Stimulated activated CD4-positive, alpha-beta T cell treated with anti-CD3 and anti-CD28 coated beads, TNF-alpha, amount 100 ng/mL, for 1 hour (primary cell): ENCODE measurements around the gene SMLR1.

Experiments used
- DNase-seq, 3 donors: peaks; one replicate each; pipeline ENCODE4 v3.0.0-alpha.2; 2020; ENCODE audit warnings: low read depth in 3 of 3, low spot score in 1 of 3

The SMLR1 gene

DNA sequence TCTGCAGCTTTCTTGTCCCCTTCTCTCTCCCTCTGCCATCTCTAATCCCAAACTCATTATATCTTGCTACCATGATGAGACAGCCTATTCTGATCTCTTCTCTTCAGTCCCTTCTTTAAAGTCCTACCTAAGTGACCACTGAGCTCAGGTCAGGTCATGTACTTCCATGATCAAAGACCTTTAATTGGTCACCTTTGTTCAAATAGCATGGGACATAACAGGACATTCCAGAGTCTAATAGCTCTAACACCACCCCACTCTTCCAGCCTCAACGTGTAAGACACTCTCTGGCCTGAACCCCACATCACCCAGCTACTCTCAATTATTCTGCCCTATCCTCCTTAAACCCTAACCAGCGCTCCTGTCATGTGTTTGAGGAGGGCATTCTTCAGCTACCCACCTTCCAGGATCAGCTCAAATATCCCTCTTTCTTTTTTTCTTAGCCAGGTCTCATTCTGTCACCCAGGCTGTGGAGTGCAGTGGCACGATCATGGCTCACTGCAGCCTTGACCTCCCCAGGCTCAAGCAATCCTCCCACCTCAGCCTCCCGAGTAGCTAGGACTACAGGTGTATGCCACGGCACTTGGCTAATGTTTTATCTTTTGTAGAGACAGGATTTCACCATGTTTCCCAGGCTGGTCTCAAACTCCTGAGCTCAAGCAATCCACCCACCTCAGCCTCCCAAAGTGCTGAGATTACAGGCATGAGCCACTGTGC, 2.1 kb upstream of the SMLR1 start:
- no peak for DNase-seq

DNA sequence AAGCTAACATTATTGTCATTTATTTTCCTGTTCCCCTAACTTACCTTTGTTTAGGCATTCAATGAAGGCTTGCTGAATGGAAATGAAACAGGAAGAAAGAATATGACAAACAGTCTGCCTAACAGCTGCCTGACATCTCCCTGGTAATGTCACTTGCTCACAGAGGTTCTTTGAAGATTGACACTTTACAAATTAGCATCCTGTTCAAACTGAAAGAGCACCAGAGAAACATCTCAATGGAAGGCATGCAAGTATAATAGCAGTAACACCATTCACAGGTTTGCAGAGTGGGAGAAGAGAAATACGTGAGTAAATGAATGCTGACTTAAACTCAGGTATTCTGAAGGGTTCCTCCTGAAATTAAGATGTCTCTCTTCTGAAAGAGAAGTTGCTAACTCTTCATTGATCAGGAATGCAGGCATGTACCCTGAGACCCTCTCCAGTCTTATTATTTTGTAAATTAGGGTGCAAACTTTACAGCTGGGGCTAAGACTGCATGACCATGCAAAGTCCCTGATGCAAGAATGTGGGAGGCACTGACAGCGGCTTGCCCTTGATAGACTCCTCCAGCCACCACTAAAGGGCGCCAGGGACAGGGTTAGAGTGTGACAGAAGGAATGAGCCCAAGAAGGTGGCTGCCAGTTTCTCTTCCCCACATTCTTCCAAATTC, 1.3 kb upstream of the SMLR1 start:
- DNase-seq, result no peak

DNA sequence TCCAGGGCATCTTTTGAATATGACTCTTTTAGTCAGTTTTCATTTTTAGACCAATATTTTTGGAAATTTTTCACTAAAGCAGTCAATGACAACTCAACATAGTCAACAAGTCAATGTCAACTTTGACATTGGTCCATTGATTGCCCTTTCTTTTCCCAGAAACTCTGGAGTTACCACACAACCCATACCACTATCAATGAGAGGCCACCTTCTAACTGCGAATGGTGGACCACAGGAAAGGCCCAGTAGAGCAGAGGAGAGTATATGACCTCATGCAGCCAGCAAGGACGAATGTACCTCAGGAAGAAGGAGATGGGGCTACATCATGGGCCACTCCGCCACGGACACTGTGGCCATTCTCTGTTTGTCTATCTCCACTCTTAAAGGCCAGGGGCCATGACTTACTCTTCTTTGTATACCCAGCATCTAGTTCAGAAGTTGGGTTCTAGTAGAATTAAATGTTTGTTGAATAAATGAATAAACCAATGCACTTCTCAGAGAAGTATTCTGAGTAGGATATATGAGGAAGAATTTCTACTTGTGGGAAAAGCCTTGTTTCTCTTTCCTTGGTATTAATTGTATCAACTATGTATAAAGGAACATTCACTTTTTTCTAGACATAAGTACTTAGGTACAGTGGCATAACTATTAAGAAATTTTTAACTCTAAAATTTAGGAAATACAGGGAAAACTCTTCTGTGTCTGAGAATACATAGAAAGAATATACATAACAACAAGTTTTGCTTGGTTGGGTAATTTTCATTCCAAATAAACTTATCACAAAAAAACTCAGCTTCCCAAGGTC, 562 bp upstream of the SMLR1 start:
- no peak for DNase-seq

DNA sequence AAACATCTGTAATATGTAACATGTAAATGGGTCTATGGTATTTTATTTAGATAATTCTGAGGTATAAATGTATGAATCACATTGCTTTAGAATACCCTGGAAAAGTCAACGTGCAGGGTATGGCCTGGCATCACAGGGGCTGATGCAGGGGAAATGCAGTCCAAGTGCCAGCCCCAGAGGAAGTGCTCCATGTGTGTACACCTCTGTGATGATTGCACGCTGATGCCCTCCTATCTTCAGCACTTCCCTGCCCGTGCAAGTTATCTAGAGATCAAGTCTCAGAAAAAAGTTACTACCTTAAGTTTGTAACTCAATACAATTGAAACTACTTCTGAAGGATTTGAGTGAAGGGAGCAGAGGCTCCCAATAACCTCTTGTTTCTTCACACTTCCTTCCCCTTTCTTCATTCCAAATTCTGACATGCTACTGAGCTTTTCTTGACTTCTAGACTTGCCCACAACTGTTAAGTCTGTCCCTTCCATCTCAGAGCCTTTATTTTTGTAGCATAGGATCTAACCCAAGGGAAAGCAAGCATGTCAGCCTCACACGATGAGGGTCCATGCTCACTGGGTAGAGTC, 2.2 kb downstream of the SMLR1 start:
- DNase-seq, result no peak

DNA sequence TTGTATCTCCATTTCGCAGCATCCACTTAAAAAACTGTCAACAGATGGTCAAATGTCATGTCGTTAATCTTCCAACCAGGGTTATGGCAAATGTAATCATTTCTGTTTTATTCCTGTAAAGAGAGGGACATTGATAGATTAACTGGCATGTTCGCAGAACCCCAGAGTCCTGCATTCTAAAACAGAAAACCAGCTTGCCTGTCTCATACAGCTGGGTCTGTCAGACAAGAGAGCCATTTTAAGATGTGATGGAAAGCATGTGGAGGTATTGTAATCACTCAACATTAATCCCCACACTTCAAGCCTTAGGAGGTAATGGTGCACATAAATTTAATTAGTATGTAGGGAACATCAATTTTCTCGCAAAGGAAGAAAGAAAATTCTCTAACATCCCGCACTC, 4.4 kb downstream of the SMLR1 start:
- no peak for DNase-seq

DNA sequence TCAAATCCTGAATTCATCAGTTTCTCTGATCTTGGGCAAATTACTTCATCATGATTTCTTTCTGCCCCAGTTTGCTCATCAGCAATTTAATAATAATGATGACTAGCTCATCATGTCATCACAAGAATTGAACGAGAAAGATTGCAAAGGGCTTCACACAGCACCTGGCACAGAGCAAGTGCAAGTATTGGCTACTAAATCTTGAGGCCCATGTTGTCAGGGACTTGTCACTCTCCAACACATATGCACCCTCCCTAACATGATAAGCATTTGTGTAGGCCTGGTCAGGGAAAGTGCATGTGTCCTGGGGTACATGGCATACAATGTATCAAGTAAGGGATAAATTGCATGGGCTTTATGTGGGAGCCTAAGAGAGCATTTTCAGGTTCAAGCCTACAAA, 6.4 kb downstream of the SMLR1 start:
- DNase-seq, result no peak

DNA sequence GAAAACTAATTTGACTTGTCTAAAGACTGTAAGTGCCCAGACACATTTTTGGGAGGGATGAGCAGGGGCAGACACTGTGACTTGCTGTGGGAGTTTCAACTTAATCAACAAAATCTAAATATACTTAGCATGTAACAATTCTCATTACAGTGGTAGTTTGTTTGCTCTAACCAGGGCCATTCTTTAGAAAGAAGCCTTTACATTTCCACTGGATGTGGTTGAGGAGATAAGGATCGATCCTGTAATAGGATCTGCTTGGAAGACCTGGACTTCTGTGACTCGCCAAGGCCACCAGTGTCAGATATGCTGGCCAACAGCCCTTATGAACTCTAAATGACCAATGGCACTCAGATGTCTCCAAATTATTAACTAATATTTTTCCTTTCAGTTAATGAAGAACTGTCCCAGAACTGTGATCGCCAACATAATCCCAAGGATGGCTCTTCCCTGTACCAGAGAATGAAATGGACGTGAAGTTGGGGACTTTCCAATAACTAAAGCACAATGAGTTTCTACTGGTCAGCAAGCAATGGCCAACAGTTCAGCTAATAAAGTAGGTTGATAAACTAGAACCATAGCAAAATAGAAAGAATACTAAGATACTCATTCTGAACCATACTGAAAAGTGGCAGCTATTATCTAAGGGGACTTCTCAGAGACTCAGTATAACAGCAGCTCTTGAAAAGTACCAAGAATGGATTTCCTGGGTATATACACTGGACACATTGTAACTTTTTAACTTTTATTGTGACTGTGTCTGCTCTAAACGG, 7.5 kb downstream of the SMLR1 start:
- DNase-seq, result no peak

DNA sequence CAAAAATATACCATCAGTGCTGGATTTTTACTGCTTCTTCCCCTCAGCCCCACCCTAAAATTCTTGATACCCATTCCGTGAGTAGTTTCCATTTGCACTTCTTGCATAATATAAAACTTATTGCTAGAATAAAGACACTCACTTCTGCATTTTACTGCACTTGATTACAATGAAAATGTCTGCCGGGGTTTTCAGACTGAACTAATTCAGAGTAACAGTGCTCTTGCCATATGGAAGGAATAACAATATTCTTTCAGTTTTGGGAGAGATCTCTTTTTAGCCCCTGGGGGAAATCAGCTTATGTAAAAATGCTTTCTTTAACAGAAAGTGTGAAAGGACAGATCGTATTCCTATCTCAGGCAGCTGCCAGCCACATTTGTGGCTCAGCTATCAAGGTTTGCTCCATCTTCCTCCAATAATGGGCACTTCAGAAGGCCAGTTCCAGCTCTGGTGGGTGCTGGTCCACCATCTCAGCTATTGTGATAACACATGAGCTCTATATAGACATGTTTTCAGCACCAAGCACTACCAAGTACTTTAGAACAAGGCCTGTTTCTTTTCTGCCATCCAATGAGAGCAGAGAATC, 8.9 kb downstream of the SMLR1 start:
- DNase-seq, result no peak

DNA sequence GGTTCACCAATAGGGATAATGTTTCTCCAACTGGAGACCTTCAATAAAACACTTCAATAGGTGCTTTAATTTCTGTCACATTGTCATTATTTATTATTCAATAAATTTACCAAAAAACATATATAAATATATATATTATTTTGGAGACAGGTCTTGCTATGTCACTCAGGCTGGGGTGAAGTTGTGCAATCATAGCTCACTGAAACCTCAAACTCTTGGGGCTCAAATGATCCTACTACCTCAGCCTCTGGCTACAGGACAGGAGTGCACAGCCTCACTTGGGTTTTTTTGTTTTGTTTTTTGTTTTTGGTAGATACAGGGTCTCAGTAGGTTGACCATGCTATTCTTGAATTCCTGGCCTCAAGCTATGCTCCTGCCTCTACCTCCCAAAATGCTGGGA, 9.9 kb downstream of the SMLR1 start:
- no peak for DNase-seq

DNA sequence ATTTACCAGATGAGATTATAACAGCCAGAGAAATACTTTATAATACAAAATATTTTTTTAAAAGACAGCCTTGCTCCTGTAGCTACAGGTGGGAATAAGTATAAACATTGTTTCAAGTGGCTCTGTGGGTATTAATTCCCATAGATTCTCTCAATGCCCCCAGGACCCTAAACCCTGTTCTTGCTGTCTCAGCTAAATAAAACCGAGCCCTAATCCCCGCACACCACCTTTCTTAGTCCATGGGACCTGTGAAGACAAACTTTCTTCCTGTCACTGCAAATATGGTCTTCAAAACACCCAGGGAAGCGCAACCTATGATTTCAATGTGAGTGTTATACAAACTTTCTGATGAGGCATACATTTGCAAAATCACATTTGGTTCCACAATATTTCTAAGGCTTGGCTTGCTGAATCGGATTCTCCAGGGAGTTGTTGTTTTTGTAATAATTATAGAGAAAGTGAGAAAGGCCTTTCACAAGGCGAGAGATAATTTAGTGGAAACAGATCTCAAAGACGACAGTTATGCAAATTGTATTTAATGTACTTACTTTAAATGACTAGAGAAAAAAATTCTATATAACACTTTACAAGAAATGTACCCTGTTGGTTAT, 11.1 kb downstream of the SMLR1 start:
- DNase-seq, result no peak

DNA sequence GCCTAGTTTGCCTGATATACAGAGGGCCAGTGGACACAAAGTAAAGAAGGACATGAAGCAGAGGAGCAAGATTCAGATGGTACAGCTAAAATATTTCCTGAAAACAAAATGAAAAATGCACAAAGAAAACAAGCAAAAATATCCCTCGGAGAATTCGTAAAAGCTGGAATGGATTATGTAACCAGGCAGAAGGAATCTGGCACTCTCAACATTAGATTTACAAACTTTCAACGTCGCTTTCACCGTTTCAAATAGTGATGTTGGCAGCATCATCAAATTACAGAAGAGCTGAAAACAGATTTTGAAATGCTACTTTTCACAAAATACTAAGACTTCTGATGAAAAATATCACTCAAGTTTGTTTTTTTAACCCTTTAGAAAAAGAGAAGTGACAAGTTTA, 11.7 kb downstream of the SMLR1 start:
- no peak for DNase-seq

DNA sequence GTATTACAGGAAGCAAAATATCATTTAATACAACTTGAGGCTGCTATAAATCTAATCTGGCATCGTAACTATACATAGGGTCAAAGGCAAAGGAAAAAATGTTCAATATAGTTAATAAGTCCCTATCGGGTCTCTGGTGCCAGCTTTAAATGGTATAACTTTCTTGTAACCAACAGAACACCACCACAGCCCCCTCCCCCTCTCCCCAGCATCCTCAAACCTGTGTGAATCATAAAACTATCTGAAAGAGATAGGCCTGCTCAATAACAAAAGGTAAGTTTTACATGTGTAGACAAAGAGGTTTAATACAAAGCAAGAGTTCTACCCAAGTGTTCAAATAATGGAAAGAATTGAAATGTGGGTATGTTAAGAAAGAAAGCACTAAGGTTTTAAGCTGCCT, 12.2 kb downstream of the SMLR1 start:
- no peak for DNase-seq

DNA sequence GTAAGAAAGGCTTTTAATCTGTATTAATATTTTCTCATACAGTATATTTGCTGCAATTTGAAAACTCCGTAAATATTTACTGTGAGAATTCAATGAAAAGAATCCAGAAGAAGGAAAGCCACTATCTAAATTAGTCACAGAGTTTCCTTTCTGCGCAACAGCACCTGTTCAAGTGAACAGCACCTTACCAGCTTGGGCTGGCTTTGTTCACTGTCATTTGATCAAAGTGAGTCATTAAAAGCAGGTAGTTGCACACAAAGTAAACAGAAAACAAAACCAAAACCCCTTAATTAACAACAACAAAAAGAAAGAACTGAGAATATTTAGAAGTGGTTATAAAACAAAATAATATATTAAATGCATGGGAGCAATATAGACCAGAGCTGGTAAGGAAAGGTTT, 12.8 kb downstream of the SMLR1 start:
- no peak for DNase-seq

DNA sequence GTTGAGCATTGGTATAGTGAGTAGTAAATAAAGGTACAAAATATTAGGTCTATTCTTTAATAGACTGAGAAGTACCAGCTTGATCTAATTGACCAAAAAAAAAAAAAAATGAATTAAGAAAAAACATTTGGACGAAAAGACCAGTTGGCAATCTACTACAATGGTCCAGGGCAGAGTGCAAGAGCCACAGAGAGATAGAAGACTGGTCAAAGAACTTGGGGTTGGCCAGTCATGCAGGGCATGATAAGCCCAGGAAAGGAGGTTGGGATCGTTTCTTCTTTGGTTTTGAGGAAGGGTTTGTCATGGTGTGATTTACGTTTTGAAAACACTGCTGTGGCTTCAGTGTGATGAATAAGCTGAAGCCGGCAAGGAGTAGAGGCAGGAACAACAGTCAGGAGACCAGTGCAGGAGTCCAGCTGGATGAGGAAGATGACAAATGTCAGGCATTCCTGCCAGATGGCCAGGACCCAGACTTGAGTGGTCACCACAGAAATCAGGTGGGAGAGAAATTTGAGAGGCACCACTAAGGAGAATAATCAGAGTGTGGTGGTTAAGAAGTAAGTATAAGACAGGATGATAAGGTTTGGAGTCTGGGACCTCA, 14.0 kb downstream of the SMLR1 start:
- no peak for DNase-seq

DNA sequence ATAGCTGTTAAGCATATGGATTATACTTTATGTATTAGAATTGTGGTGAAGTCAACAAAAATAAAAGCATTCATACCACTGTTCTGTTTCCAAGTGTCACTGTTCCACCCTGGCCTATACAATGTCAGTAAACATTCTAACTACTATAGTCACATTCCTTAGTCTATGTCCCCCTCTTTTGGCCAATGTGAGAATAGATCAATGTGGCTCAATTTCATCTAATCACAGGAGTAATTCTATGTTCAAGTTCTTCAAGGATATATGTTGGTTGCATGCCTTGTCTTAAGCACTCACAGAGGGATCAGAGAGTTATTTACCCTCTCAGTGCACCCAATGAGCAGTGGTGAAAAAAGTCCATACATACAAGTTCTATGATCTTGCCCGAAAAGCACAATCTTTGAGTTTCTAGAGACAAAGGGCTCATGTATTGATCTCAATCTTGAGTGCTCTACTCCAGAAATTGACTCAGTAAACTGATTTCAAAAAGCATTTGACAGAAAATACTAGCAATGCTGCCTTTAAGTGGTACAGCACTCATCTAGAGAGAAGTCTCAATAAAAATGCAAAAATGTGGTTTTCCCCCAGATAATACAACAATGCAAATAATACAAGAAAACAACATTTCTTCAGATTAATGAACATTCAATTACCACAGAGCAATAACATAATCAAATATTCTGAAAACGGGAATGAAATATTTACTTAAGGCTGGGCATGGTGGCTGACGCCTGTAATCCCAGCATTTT, 16.5 kb downstream of the SMLR1 start:
- no peak for DNase-seq

DNA sequence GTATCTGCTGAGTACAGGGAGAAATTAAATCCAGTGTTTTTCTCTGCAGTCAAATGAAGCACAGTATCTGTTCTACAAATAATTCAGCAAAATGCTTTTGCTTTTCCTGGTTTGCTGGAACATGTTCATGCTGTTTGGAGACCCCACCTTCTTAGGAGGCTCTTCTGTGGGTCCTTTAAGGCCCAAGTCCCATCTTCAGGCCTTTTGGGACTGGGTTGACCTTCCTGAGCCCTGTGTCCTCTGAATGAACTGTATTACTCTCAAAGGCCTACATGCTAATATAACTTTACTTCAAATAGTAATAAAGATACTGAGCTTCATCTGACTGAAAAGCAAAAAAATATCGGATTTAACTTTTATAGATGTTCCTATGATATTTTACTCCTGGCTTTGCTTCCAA, 19.3 kb downstream of the SMLR1 start:
- DNase-seq, result no peak

DNA sequence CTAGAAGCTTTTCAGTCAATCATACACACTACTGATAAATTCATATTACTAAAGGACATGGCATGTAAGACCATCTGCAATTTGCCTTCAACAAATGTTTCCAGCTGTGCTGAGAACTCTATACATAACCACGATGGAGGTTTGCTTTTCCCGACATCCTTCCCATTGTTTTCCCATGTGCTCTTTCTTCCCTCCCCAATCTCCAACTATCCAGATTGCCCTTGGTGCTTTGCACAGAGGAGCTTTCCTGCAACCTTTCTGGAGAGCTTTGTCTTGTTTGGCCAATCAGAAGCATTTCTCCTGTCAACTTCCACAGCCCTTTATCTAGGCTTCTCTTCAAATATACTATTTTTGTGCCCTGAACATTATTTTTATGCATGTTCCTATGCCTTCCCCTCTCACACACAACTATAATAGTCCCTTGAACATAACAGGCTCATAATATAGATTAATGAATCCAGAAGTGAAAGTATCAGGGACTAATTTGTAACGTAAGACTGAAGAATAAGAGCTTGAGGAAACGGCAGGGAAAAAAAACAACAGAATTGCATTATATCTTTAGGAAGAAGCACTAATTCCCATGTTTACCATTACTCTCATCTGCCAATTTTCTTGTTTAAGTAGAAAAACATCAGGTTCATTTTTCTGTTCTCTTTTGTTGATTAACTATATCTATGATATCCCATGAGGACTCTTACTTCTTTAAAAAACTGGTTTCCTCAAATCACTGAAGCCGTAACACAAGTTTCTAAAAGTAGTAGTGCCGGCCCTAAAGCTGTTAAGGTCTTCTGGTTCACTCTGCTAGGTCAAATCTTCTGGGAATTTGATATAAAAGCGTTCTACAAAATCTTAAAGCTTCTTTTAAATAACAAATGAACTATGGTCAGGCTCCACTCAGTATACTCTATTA, 20.1 kb downstream of the SMLR1 start:
- DNase-seq, result no peak

DNA sequence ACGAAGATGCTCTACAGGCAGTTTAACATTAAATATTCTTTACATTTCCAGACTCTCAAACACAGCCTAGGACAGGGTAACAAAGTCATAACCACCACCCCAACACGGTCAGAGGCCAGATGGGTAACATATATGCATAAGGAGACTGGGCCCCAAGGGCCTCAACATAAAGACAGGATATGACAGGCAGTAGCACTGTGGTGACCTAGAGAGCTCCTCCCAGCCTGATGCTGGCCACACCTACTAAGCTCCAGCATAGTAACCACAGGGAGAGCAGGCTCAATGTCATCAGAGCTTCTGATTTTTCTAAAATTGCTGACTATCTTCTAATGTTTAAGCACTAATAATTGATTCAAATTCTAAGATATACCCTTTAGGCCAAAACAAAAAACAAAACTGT, 21.7 kb downstream of the SMLR1 start:
- DNase-seq, result no peak
